K562 (cell line): ENCODE measurements around the gene VILL. TPM values are rescaled to one million over a fixed set of nuclear protein-coding genes. Genes with fewer than 3 reads are reported as not detected.
A peak's percentile ranks its signal among the peaks of the same experiment; 100 is the strongest.

Experiments
- BRF1 ChIP-seq: IDR thresholded peaks from 3 replicates; pipeline ENCODE4 v1.6.1; 2011; ENCODE audit warnings: borderline replicate concordance, mild to moderate bottlenecking; ENCODE audit not compliant: insufficient read length; ENCODE audit errors: extremely low read depth
- C11orf30 ChIP-seq: fragments of 450-650 bp; IDR thresholded peaks from 2 replicates; pipeline ENCODE4 v1.6.1; 2016; ENCODE audit warnings: low read depth, mild to moderate bottlenecking
- CHD4 ChIP-seq: fragments of 200-600 bp; sonication (generic); IDR thresholded peaks from 3 replicates; pipeline ENCODE4 v1.6.1; 2012; ENCODE audit warnings: low read depth, mild to moderate bottlenecking, mixed read lengths, low read length, inconsistent platforms; ENCODE audit not compliant: insufficient read depth, insufficient replicate concordance, poor library complexity, severe bottlenecking
- CTCF ChIP-seq, 3 experiments: IDR thresholded peaks in 2 of 3; conservative IDR thresholded peaks in 1 of 3; 2 replicates each; pipeline ENCODE4 v1.5.1; 2011 to 2012; ENCODE audit warnings: low read length in 3 of 3, mild to moderate bottlenecking in 3 of 3, control low read depth in 2 of 3, improper control_type of control experiment in 1 of 3, inconsistent platforms in 1 of 3, low read depth in 1 of 3, mixed read lengths in 1 of 3, moderate library complexity in 1 of 3; ENCODE audit not compliant: insufficient read depth in 2 of 3
- ETS1 ChIP-seq: conservative IDR thresholded peaks from 2 replicates; pipeline ENCODE4 v1.6.1; 2011; ENCODE audit warnings: low read depth, mild to moderate bottlenecking, low read length; ENCODE audit not compliant: control insufficient read depth
- HDAC3 ChIP-seq: fragments of 450-650 bp; IDR thresholded peaks from 2 replicates; pipeline ENCODE4 v1.6.1; 2018; ENCODE audit warnings: borderline replicate concordance, mild to moderate bottlenecking, moderate library complexity; ENCODE audit not compliant: partially characterized antibody
- HOMEZ ChIP-seq: fragments of 250-450 bp; sonication (Bioruptor Pico); IDR thresholded peaks from 2 replicates; pipeline ENCODE4 v1.4.0; 2020; ENCODE audit warnings: mild to moderate bottlenecking, moderate library complexity
- KDM2B ChIP-seq: fragments of 250-450 bp; sonication (Bioruptor Pico); IDR thresholded peaks from 2 replicates; pipeline ENCODE4 v1.8.0; 2021; ENCODE audit warnings: mild to moderate bottlenecking, moderate library complexity
- KLF16 ChIP-seq: IDR thresholded peaks from 2 replicates; pipeline ENCODE4 v1.6.1; 2016; ENCODE audit warnings: antibody characterized with exemption
- MTA3 ChIP-seq: fragments of 450-650 bp; formaldehyde crosslinking; IDR thresholded peaks from 2 replicates; pipeline ENCODE4 v1.6.1; 2017; ENCODE audit warnings: mild to moderate bottlenecking, borderline replicate concordance
- MXI1 ChIP-seq: IDR thresholded peaks from 2 replicates; pipeline ENCODE4 v1.6.1; 2011; ENCODE audit warnings: low read depth, mild to moderate bottlenecking, improper control_type of control experiment, low read length
- NCOA4 ChIP-seq: fragments of 450-650 bp; IDR thresholded peaks from 2 replicates; pipeline ENCODE4 v1.6.1; 2018; ENCODE audit warnings: mild to moderate bottlenecking; ENCODE audit not compliant: partially characterized antibody
- NELFE ChIP-seq: IDR thresholded peaks from 2 replicates; pipeline ENCODE4 v1.6.1; 2011; ENCODE audit warnings: mild to moderate bottlenecking; ENCODE audit not compliant: insufficient read depth, insufficient read length
- SREBF2 ChIP-seq: sonication (generic); formaldehyde crosslinking; IDR thresholded peaks from 2 replicates; pipeline ENCODE4 v1.4.0; 2020; ENCODE audit warnings: mild to moderate bottlenecking, missing genetic modification reagents
- SRF ChIP-seq, 2 experiments: fragments of 250-450, 450-650 bp in 1 of 2; sonication (Bioruptor Pico) in 1 of 2; sonication (generic) in 1 of 2; formaldehyde crosslinking; IDR thresholded peaks; 2 replicates each; pipeline versions ENCODE4 v1.5.0 to v1.5.1; 2020 to 2022; ENCODE audit warnings: mild to moderate bottlenecking in 1 of 2, missing genetic modification reagents in 1 of 2
- TCF7L2 ChIP-seq: fragments of 150-350 bp; IDR thresholded peaks from 2 replicates; pipeline ENCODE4 v1.6.1; 2016; ENCODE audit warnings: low read depth, mild to moderate bottlenecking, low read length, moderate library complexity
- U2AF2 ChIP-seq: fragments of 200-400 bp; formaldehyde crosslinking; optimal IDR thresholded peaks from 2 replicates; pipeline ENCODE3; 2017; ENCODE audit warnings: low read depth, mild to moderate bottlenecking, low read length
- ZBED1 ChIP-seq: IDR thresholded peaks from 2 replicates; pipeline ENCODE4 v1.6.1; 2014
- ZBTB2 ChIP-seq: fragments of 450-650 bp; IDR thresholded peaks from 2 replicates; pipeline ENCODE4 v1.6.1; 2016; ENCODE audit warnings: antibody characterized with exemption
- ZKSCAN8 ChIP-seq: fragments of 200-800 bp; sonication (Bioruptor generic); IDR thresholded peaks from 2 replicates; pipeline ENCODE4 v1.6.1; 2016; ENCODE audit warnings: missing genetic modification characterization, missing compliant biosample characterization
- ZNF184 ChIP-seq: sonication (generic); formaldehyde crosslinking; IDR thresholded peaks from 2 replicates; pipeline ENCODE4 v1.5.0; 2020; ENCODE audit warnings: missing genetic modification reagents
- polyA plus RNA-seq, 8 experiments: library from polyadenylated mRNA; depleted of rRNA in 4 of 8; stranded (reverse) in 5 of 8; unstranded in 3 of 8; fragments of >200 nt; fragmentation: Nextera tagmentation in 2 of 8; fragmentation: Illumina TruSeq in 1 of 8; extraction: Ambion mirVana in 2 of 8; extraction: Trizol in 1 of 8; gene quantifications; 2 replicates each; pipeline versions ENCODE4 v1.2.1 to v1.2.3, GENCODE V29; 2011 to 2014; ENCODE audit warnings: inconsistent platforms in 1 of 8, missing spikeins in 1 of 8
- total RNA-seq, 7 experiments: library from RNA; depleted of rRNA in 6 of 7; stranded (reverse); fragments of >200 nt in 6 of 7; fragmentation: Illumina TruSeq in 2 of 7; extraction: Trizol in 2 of 7; gene quantifications; 2 replicates each; pipeline versions ENCODE4 v1.2.1 to v1.2.3, GENCODE V29; 2011 to 2021; ENCODE audit warnings: low replicate concordance in 1 of 7

The VILL gene
- total and polyA plus RNA-seq, 9 of the 15 experiments (the other 6 are each of a cell fraction or from before 2014, with no cell fraction given), result 0.11 to 16.0 (median 8.8) TPM

- TF ChIP-seq CTCF (IDR thresholded peaks at IDR 0.05 in 2 of 3, conservative IDR thresholded peaks at IDR 0.05 in 1 of 3; ENCODE audit: insufficient read depth in 2 of 3, low read depth in 1 of 3, low read length in 3 of 3) (peak; percentile 21 to 49 (median 42); a peak in 4 of 6 replicates), NELFE (no peak), TCF7L2 (no peak), ZNF184 (no peak), MTA3 (peak; percentile 16; the same call in 1 of the 2 replicates), C11orf30 (no peak), CHD4 (no peak), SRF (CRISPR knock-in tag; IDR thresholded peaks at IDR 0.05) (peak in 1 of 2 experiments; percentile 97; a peak in 2 of 4 replicates), ETS1 (0 out of 2 replicates have a peak, but pooled peaks have one; percentile 10), HDAC3 (no peak), KDM2B (no peak), ZBTB2 (peak; percentile 70; the same call in 1 of the 2 replicates), HOMEZ (no peak), KLF16 (peak; percentile 43; the same call in 1 of the 2 replicates), U2AF2 (no peak), ZKSCAN8 (CRISPR knock-in tag) (no peak), NCOA4 (no peak), BRF1 (no peak), MXI1 (no peak), SREBF2 (CRISPR knock-in tag) (no peak), ZBED1 (no peak)
These were observed 28.0 kb downstream of the VILL start (continued) for GRCh38 chr3:38018296-38019266.
